Karpas-422 (cell line): ENCODE results near the gene GAREM2. TPM values are rescaled to one million over a fixed set of nuclear protein-coding genes. Genes with fewer than 3 reads are reported as not detected.

ENCODE experiments used
- DNase-seq: peaks from one replicate; pipeline ENCODE4 v3.0.0-alpha.2; 2015
- H2AFZ ChIP-seq: fragments of 200-600 bp; sonication (generic); 2 replicates; pipeline ENCODE4 v1.6.1; 2014; ENCODE audit warnings: antibody characterized with exemption, low read length, mixed read lengths
- H3K27ac ChIP-seq: fragments of 200-600 bp; sonication (generic); 2 replicates; pipeline ENCODE4 v1.5.1; 2014; ENCODE audit warnings: mild to moderate bottlenecking, low read length, moderate library complexity
- H3K27me3 ChIP-seq: fragments of 200-600 bp; sonication (generic); 2 replicates; pipeline ENCODE4 v1.6.1; 2014; ENCODE audit warnings: low read length, mixed read lengths
- H3K36me3 ChIP-seq: fragments of 200-600 bp; sonication (generic); 2 replicates; pipeline ENCODE4 v1.6.1; 2014; ENCODE audit warnings: low read length, mixed read lengths; ENCODE audit not compliant: insufficient read depth
- H3K4me1 ChIP-seq: fragments of 200-600 bp; sonication (generic); 2 replicates; pipeline ENCODE4 v1.6.1; 2014; ENCODE audit warnings: mild to moderate bottlenecking, low read length, mixed read lengths
- H3K4me2 ChIP-seq: fragments of 200-600 bp; sonication (generic); 2 replicates; pipeline ENCODE4 v1.6.1; 2014; ENCODE audit warnings: low read length, low read depth, mild to moderate bottlenecking; ENCODE audit not compliant: poor library complexity, severe bottlenecking
- H3K4me3 ChIP-seq: fragments of 200-600 bp; sonication (generic); 2 replicates; pipeline ENCODE4 v1.5.1; 2014; ENCODE audit warnings: mild to moderate bottlenecking, antibody characterized with exemption, low read length, mixed read lengths
- H3K79me2 ChIP-seq: fragments of 200-600 bp; sonication (generic); 2 replicates; pipeline ENCODE4 v1.6.1; 2014; ENCODE audit warnings: mild to moderate bottlenecking, low read length, mixed read lengths
- H3K9ac ChIP-seq: fragments of 200-600 bp; sonication (generic); 2 replicates; pipeline ENCODE4 v1.6.0; 2014; ENCODE audit warnings: low read length
- H3K9me2 ChIP-seq: fragments of 200-600 bp; sonication (generic), shearing (Covaris generic); replicated peaks from 2 replicates; pipeline ENCODE4 v1.6.0; 2014; ENCODE audit warnings: mild to moderate bottlenecking, low read length, moderate library complexity; ENCODE audit not compliant: insufficient read depth
- H3K9me3 ChIP-seq: fragments of 300-700, 200-600 bp; sonication (generic); 2 replicates; pipeline ENCODE4 v1.6.1; 2014; ENCODE audit warnings: low read length, mixed read lengths
- H4K20me1 ChIP-seq: fragments of 200-600 bp; sonication (generic); 2 replicates; pipeline ENCODE4 v1.6.1; 2014; ENCODE audit warnings: mild to moderate bottlenecking, antibody characterized with exemption, low read length, low read depth; ENCODE audit not compliant: insufficient read depth
- total RNA-seq: library from RNA; depleted of rRNA; stranded (reverse); fragments of >200 nt; shearing (Covaris generic); gene quantifications from 2 replicates; pipeline ENCODE4 v1.2.3, GENCODE V29; 2014; ENCODE audit warnings: low replicate concordance

GAREM2 gene
- total RNA-seq, 1 experiment from 2014 or later: not detected

- Histone ChIP-seq H3K9ac (no peak overlapping the region), H3K36me3 (no peaks in the 10 kb centered on the region), H3K4me3 (no peak overlapping the region), H3K4me1 (no peaks in the 10 kb centered on the region), H3K9me3 (no peaks in the 10 kb centered on the region), H2AFZ (no peak overlapping the region), H3K79me2 (no peaks in the 10 kb centered on the region), H4K20me1 (no peaks in the 10 kb centered on the region), H3K4me2 (no peak overlapping the region), H3K9me2 (no peaks in the 10 kb centered on the region), H3K27me3 (no peaks in the 10 kb centered on the region), H3K27ac (no peak overlapping the region)
- DNase-seq: no peak
These were observed 13.3 kb downstream of the GAREM2 start for GRCh38 chr2:26185954-26186770.

- H3K27ac ChIP-seq: no peak overlapping the region
- no peak overlapping the region for H3K9ac ChIP-seq
- H3K36me3 ChIP-seq: no peaks in the 10 kb centered on the region; the same call in 1 of the 2 replicates
- no peak for DNase-seq
- no peak overlapping the region for H3K4me3 ChIP-seq
- H3K4me1 ChIP-seq: no peaks in the 10 kb centered on the region
- no peaks in the 10 kb centered on the region for H3K9me2 ChIP-seq
- no peak overlapping the region for H3K4me2 ChIP-seq
- no peaks in the 10 kb centered on the region for H4K20me1 ChIP-seq
- H3K79me2 ChIP-seq: no peaks in the 10 kb centered on the region
- H3K9me3 ChIP-seq: no peaks in the 10 kb centered on the region
- no peak overlapping the region for H2AFZ ChIP-seq
- no peaks in the 10 kb centered on the region for H3K27me3 ChIP-seq
These were observed 14.2 kb downstream of the GAREM2 start for GRCh38 chr2:26187114-26187513.

GRCh38 chr2:26187537-26188104, 14.7 kb downstream of the GAREM2 start:
- no peak overlapping the region for H3K9ac ChIP-seq

GRCh38 chr2:26189123-26189522, 16.2 kb downstream of the GAREM2 start:
- Histone ChIP-seq H3K9me3 (no peaks in the 10 kb centered on the region), H3K27ac (no peak overlapping the region), H3K79me2 (no peaks in the 10 kb centered on the region), H3K9ac (no peak overlapping the region), H3K36me3 (peaks cover 3% of the 10 kb centered on the region; the same call in 1 of the 2 replicates), H3K4me2 (no peak overlapping the region), H3K9me2 (no peaks in the 10 kb centered on the region), H3K4me1 (no peaks in the 10 kb centered on the region), H3K4me3 (no peak overlapping the region), H4K20me1 (no peaks in the 10 kb centered on the region), H3K27me3 (no peaks in the 10 kb centered on the region), H2AFZ (no peak overlapping the region)
- DNase-seq: no peak

More at GRCh38 chr2:26187537-26188104, 14.7 kb downstream of the GAREM2 start:
- no peak overlapping the region for H2AFZ ChIP-seq
- H3K27ac ChIP-seq: no peak overlapping the region
- H3K79me2 ChIP-seq: no peaks in the 10 kb centered on the region
- H3K4me3 ChIP-seq: no peak overlapping the region
- no peaks in the 10 kb centered on the region; the same call in 1 of the 2 replicates for H3K36me3 ChIP-seq
- H3K4me1 ChIP-seq: no peaks in the 10 kb centered on the region
- no peak overlapping the region for H3K4me2 ChIP-seq
- no peaks in the 10 kb centered on the region for H4K20me1 ChIP-seq
- no peaks in the 10 kb centered on the region for H3K9me2 ChIP-seq
- H3K9me3 ChIP-seq: no peaks in the 10 kb centered on the region
- no peaks in the 10 kb centered on the region for H3K27me3 ChIP-seq
- DNase-seq: no peak

GRCh38 chr2:26189751-26190150, 16.9 kb downstream of the GAREM2 start:
- no peaks in the 10 kb centered on the region for H3K27me3 ChIP-seq
- H3K4me2 ChIP-seq: no peak overlapping the region
- H3K36me3 ChIP-seq: peaks cover 10% of the 10 kb centered on the region; the same call in 1 of the 2 replicates
- no peaks in the 10 kb centered on the region for H3K9me2 ChIP-seq
- H3K9me3 ChIP-seq: no peaks in the 10 kb centered on the region
- H3K4me1 ChIP-seq: no peaks in the 10 kb centered on the region
- H3K4me3 ChIP-seq: no peak overlapping the region
- H4K20me1 ChIP-seq: no peaks in the 10 kb centered on the region
- no peak overlapping the region for H3K9ac ChIP-seq
- no peaks in the 10 kb centered on the region for H3K79me2 ChIP-seq
- no peak for DNase-seq
- no peak overlapping the region for H2AFZ ChIP-seq
- no peak overlapping the region for H3K27ac ChIP-seq

GRCh38 chr2:26190369-26190768, 17.5 kb downstream of the GAREM2 start:
- Histone ChIP-seq H3K9ac (no peak overlapping the region), H3K4me2 (no peak overlapping the region), H3K36me3 (peaks cover 16% of the 10 kb centered on the region; the same call in 1 of the 2 replicates), H3K4me3 (no peak overlapping the region), H3K9me2 (no peaks in the 10 kb centered on the region), H3K9me3 (no peaks in the 10 kb centered on the region), H3K27ac (no peak overlapping the region), H2AFZ (no peak overlapping the region), H3K27me3 (no peaks in the 10 kb centered on the region), H3K4me1 (peaks cover 2% of the 10 kb centered on the region), H4K20me1 (no peaks in the 10 kb centered on the region), H3K79me2 (no peaks in the 10 kb centered on the region)
- no peak for DNase-seq

- H3K36me3 ChIP-seq: peaks cover 27% of the 10 kb centered on the region; the same call in 1 of the 2 replicates
- H4K20me1 ChIP-seq: no peaks in the 10 kb centered on the region
- no peak overlapping the region for H3K9ac ChIP-seq
- peaks cover 14% of the 10 kb centered on the region for H3K4me1 ChIP-seq
- no peak overlapping the region for H3K4me2 ChIP-seq
- H3K9me2 ChIP-seq: no peaks in the 10 kb centered on the region
- no peaks in the 10 kb centered on the region for H3K79me2 ChIP-seq
- H2AFZ ChIP-seq: no peak overlapping the region
- no peak for DNase-seq
- no peak overlapping the region for H3K4me3 ChIP-seq
- H3K27me3 ChIP-seq: no peaks in the 10 kb centered on the region
- H3K9me3 ChIP-seq: no peaks in the 10 kb centered on the region
- H3K27ac ChIP-seq: no peak overlapping the region
These were observed 18.6 kb downstream of the GAREM2 start for GRCh38 chr2:26191316-26192159.
